Hematopoietic multipotent progenitor cell treated with erythropoietin and hydrocortisone succinate and interleukin-3 and kit ligand, for 15 days (in vitro differentiated cells): ENCODE measurements around the gene FAM234A.

Source experiments
- DNase-seq: peaks from one replicate; pipeline ENCODE4 v3.0.0-alpha.2; 2015; ENCODE audit warnings: low spot score

Gene FAM234A

GRCh38 chr16:301235-301634, 66.6 kb downstream of the FAM234A start:
- DNase-seq = no peak

- DNase-seq = no peak
Measured at GRCh38 chr16:301950-302349, 67.3 kb downstream of the FAM234A start.

GRCh38 chr16:303760-304505, 69.3 kb downstream of the FAM234A start:
- peak; percentile 10 for DNase-seq

GRCh38 chr16:305916-306626, 71.5 kb downstream of the FAM234A start:
- no peak for DNase-seq

- no peak for DNase-seq
Measured at GRCh38 chr16:306911-307370, 72.3 kb downstream of the FAM234A start.

GRCh38 chr16:307691-308312, 73.2 kb downstream of the FAM234A start:
- DNase-seq = no peak

- DNase-seq = no peak
Measured at GRCh38 chr16:309476-309875, 74.9 kb downstream of the FAM234A start.

GRCh38 chr16:311725-312124, 77.1 kb downstream of the FAM234A start:
- DNase-seq = no peak

GRCh38 chr16:314351-314750, 79.7 kb downstream of the FAM234A start:
- DNase-seq = no peak

- no peak for DNase-seq
Measured at GRCh38 chr16:314795-315299, 80.2 kb downstream of the FAM234A start.
